H9 (cell line): ENCODE data around the gene AATK. TPM values are rescaled to one million over a fixed set of nuclear protein-coding genes. Genes with fewer than 3 reads are reported as not detected.

Experiments
- DNase-seq: peaks from one replicate; pipeline ENCODE4 v3.0.0-alpha.2; 2017
- H2AFZ ChIP-seq: one replicate; pipeline ENCODE4 v1.6.1; 2013; ENCODE audit warnings: mild to moderate bottlenecking, low read length, control low read depth, moderate library complexity
- H2AK5ac ChIP-seq: 2 replicates; pipeline ENCODE4 v1.6.1; 2013; ENCODE audit warnings: low read length, control low read depth, mixed read lengths; ENCODE audit not compliant: insufficient read length
- H2BK120ac ChIP-seq: one replicate; pipeline ENCODE4 v1.6.1; 2013; ENCODE audit warnings: low read depth, mild to moderate bottlenecking, low read length, control low read depth, inconsistent platforms; ENCODE audit not compliant: poor library complexity, severe bottlenecking
- H2BK12ac ChIP-seq: 2 replicates; pipeline ENCODE4 v1.6.1; 2013; ENCODE audit warnings: low read length, control low read depth, mixed read lengths, low read depth; ENCODE audit not compliant: insufficient read length
- H2BK15ac ChIP-seq: 2 replicates; pipeline ENCODE4 v1.6.1; 2013; ENCODE audit warnings: low read depth, low read length, control low read depth
- H2BK20ac ChIP-seq: one replicate; pipeline ENCODE4 v1.6.1; 2013; ENCODE audit warnings: low read depth, mild to moderate bottlenecking, low read length, control low read depth, inconsistent platforms; ENCODE audit not compliant: poor library complexity, severe bottlenecking
- H2BK5ac ChIP-seq: 2 replicates; pipeline ENCODE4 v1.6.1; 2013; ENCODE audit warnings: low read length, control low read depth, mixed read lengths; ENCODE audit not compliant: insufficient read length
- H3K14ac ChIP-seq: 2 replicates; pipeline ENCODE4 v1.6.1; 2013; ENCODE audit warnings: low read length, control low read depth; ENCODE audit not compliant: insufficient read depth
- H3K18ac ChIP-seq: 2 replicates; pipeline ENCODE4 v1.6.1; 2013; ENCODE audit warnings: low read depth, mild to moderate bottlenecking, mixed read lengths, low read length, control low read depth; ENCODE audit not compliant: insufficient read length
- H3K23ac ChIP-seq: 2 replicates; pipeline ENCODE4 v1.6.1; 2013; ENCODE audit warnings: low read length, control low read depth, mixed read lengths, low read depth; ENCODE audit not compliant: insufficient read length
- H3K23me2 ChIP-seq: 2 replicates; pipeline ENCODE4 v1.6.1; 2013; ENCODE audit warnings: low read depth, mild to moderate bottlenecking, mixed read lengths, low read length, control low read depth; ENCODE audit not compliant: insufficient read length, poor library complexity, severe bottlenecking
- H3K27ac ChIP-seq: 2 replicates; pipeline ENCODE4 v1.5.1; 2013; ENCODE audit warnings: low read length, control low read depth, mixed read lengths, low read depth; ENCODE audit not compliant: insufficient read length
- H3K27me3 ChIP-seq: 2 replicates; pipeline ENCODE4 v1.6.1; 2013; ENCODE audit warnings: low read length, control low read depth, inconsistent platforms; ENCODE audit not compliant: insufficient read depth
- H3K4ac ChIP-seq: 2 replicates; pipeline ENCODE4 v1.6.1; 2013; ENCODE audit warnings: low read depth, mild to moderate bottlenecking, control low read depth, inconsistent platforms, low read length, moderate library complexity
- H3K4me1 ChIP-seq: 2 replicates; pipeline ENCODE4 v1.6.1; 2013; ENCODE audit warnings: low read length, control low read depth, inconsistent platforms; ENCODE audit not compliant: insufficient read depth
- H3K4me2 ChIP-seq: 2 replicates; pipeline ENCODE4 v1.6.1; 2013; ENCODE audit warnings: low read length, control low read depth, mixed read lengths; ENCODE audit not compliant: insufficient read length, insufficient read depth
- H3K56ac ChIP-seq: 2 replicates; pipeline ENCODE4 v1.6.1; 2013; ENCODE audit warnings: low read depth, mild to moderate bottlenecking, mixed read lengths, low read length, control low read depth; ENCODE audit not compliant: insufficient read length
- H3K79me1 ChIP-seq: 2 replicates; pipeline ENCODE4 v1.6.1; 2013; ENCODE audit warnings: low read depth, mild to moderate bottlenecking, moderate library complexity, low read length, control low read depth, inconsistent platforms; ENCODE audit not compliant: insufficient read depth, poor library complexity, severe bottlenecking
- H3K79me2 ChIP-seq: 2 replicates; pipeline ENCODE4 v1.6.1; 2013; ENCODE audit warnings: low read length, control low read depth, inconsistent platforms; ENCODE audit not compliant: insufficient read depth
- H3K9ac ChIP-seq: 2 replicates; pipeline ENCODE4 v1.6.1; 2013; ENCODE audit warnings: low read length, control low read depth, mixed read lengths; ENCODE audit not compliant: insufficient read length; ENCODE audit errors: extremely low read depth
- H3K9me3 ChIP-seq: one replicate; pipeline ENCODE4 v1.6.1; 2013; ENCODE audit warnings: low read depth, low read length, inconsistent platforms; ENCODE audit not compliant: control insufficient read depth
- H3T11ph ChIP-seq: one replicate; pipeline ENCODE4 v1.6.1; 2013; ENCODE audit warnings: mild to moderate bottlenecking, low read length, control low read depth, inconsistent platforms
- H4K20me1 ChIP-seq: one replicate; pipeline ENCODE4 v1.6.1; 2013; ENCODE audit not compliant: control insufficient read depth, insufficient read length, insufficient read depth
- H4K5ac ChIP-seq: 2 replicates; pipeline ENCODE4 v1.6.1; 2013; ENCODE audit warnings: low read depth, mild to moderate bottlenecking, mixed read lengths, low read length, control low read depth; ENCODE audit not compliant: insufficient read length
- H4K8ac ChIP-seq: replicated peaks from 2 replicates; pipeline ENCODE4 v1.6.1; 2013; ENCODE audit warnings: low read length, control low read depth, mixed read lengths, low read depth; ENCODE audit not compliant: insufficient read length
- H4K91ac ChIP-seq: 2 replicates; pipeline ENCODE4 v1.6.1; 2013; ENCODE audit warnings: low read depth, mild to moderate bottlenecking, moderate library complexity, mixed read lengths, low read length, control low read depth; ENCODE audit not compliant: insufficient read length
- H3K27ac Mint-ChIP-seq, 3 experiments: 2 replicates in 2 of 3; 3 replicates in 1 of 3; pipeline ENCODE4 v1.8.0; 2020 to 2021; ENCODE audit warnings: mixed read lengths in 3 of 3, mild to moderate bottlenecking in 1 of 3, moderate library complexity in 1 of 3
- H3K27me3 Mint-ChIP-seq: 2 replicates; pipeline ENCODE4 v1.8.0; 2021; ENCODE audit warnings: low read depth, mild to moderate bottlenecking, moderate library complexity, mixed read lengths
- H3K36me3 Mint-ChIP-seq, 3 experiments: 2 replicates in 2 of 3; 3 replicates in 1 of 3; pipeline ENCODE4 v1.8.0; 2020 to 2021; ENCODE audit warnings: low read depth in 3 of 3, mixed read lengths in 3 of 3; ENCODE audit not compliant: insufficient read depth in 1 of 3
- H3K4me1 Mint-ChIP-seq, 2 experiments: 2 replicates each; pipeline ENCODE4 v1.8.0; 2020; ENCODE audit warnings: mixed read lengths in 2 of 2
- H3K4me3 Mint-ChIP-seq, 2 experiments: 2 replicates in 1 of 2; 3 replicates in 1 of 2; pipeline ENCODE4 v1.8.0; 2020 to 2021; ENCODE audit warnings: mild to moderate bottlenecking in 2 of 2, mixed read lengths in 2 of 2, moderate library complexity in 1 of 2
- H3K9me3 Mint-ChIP-seq, 2 experiments: 2 replicates in 1 of 2; 3 replicates in 1 of 2; pipeline ENCODE4 v1.8.0; 2020; ENCODE audit warnings: mild to moderate bottlenecking in 2 of 2, mixed read lengths in 2 of 2, moderate library complexity in 1 of 2
- CTCF ChIP-seq: fragments of 200-600 bp; sonication (generic); conservative IDR thresholded peaks from 3 replicates; pipeline ENCODE4 v1.8.0; 2021; ENCODE audit warnings: antibody characterized with exemption, mild to moderate bottlenecking
- WGBS: extraction: QIAGEN DNeasy Blood & Tissue Kit; methylation state at CpG from one replicate; pipeline ENCODE4 v1.1.7; 2013; ENCODE audit warnings: missing lambda C conversion rate, low lambda C conversion rate, mixed read lengths; ENCODE audit not compliant: insufficient read length; ENCODE audit errors: extremely low coverage; 5-methylcytosine and 5-hydroxymethylcytosine counted together
- total RNA-seq: library from RNA; stranded (reverse); gene quantifications from 2 replicates; pipeline ENCODE4 v1.2.1, GENCODE V29; 2021

Gene AATK
- total RNA-seq, 1 experiment from 2014 or later: 2.4 TPM

GRCh38 chr17:81135505-81136278 is 30.3 kb downstream of the AATK start:
- no peak for TF ChIP-seq CTCF

More at GRCh38 chr17:81135505-81136278, 30.3 kb downstream of the AATK start:
- H2AK5ac ChIP-seq: no peak overlapping the region
- no peak overlapping the region for H2BK120ac ChIP-seq
- H3K14ac ChIP-seq: no peak overlapping the region
- Mint-ChIP-seq H3K27ac (no peak overlapping the region), H3K9me3 (peaks cover 15 to 17% of the 10 kb centered on the region in 2 experiments), H3K4me3 (no peak overlapping the region), H3K36me3 (peaks cover 0 to 7% (median 0%) of the 10 kb centered on the region in 3 experiments; a peak in 3 of 7 replicates), H3K27me3 (peaks cover 1% of the 10 kb centered on the region; the same call in 1 of the 2 replicates), H3K4me1 (peaks cover 0 to 9% of the 10 kb centered on the region in 2 experiments; a peak in 2 of 4 replicates)
- no peak overlapping the region for H3K9ac ChIP-seq
- no peaks in the 10 kb centered on the region for H3K79me1 ChIP-seq
- no peak overlapping the region for H2BK20ac ChIP-seq
- no peak overlapping the region for H4K8ac ChIP-seq
- H3K23me2 ChIP-seq: no peaks in the 10 kb centered on the region
- no peak overlapping the region for H4K5ac ChIP-seq
- no peak overlapping the region for H2AFZ ChIP-seq
- no peaks in the 10 kb centered on the region for H3K27me3 ChIP-seq
- no peak overlapping the region for H3K56ac ChIP-seq
- no peaks in the 10 kb centered on the region for H3K9me3 ChIP-seq
- no peak for DNase-seq
- H2BK15ac ChIP-seq: no peak overlapping the region
- no peaks in the 10 kb centered on the region for H4K20me1 ChIP-seq
- H4K91ac ChIP-seq: no peak overlapping the region
- WGBS: no CpG with 5 or more reads among the region's 28 CpGs
- H3K18ac ChIP-seq: no peak overlapping the region
- H2BK12ac ChIP-seq: no peak overlapping the region
- H3K4me2 ChIP-seq: no peak overlapping the region
- H3K23ac ChIP-seq: no peak overlapping the region
- no peak overlapping the region for H2BK5ac ChIP-seq
- H3K27ac ChIP-seq: no peak overlapping the region
- no peak overlapping the region for H3K4ac ChIP-seq
- H3T11ph ChIP-seq: no peak overlapping the region
- no peaks in the 10 kb centered on the region for H3K4me1 ChIP-seq
- no peaks in the 10 kb centered on the region for H3K79me2 ChIP-seq
